ENCODE measurements around the gene NTSR1.

DNA sequence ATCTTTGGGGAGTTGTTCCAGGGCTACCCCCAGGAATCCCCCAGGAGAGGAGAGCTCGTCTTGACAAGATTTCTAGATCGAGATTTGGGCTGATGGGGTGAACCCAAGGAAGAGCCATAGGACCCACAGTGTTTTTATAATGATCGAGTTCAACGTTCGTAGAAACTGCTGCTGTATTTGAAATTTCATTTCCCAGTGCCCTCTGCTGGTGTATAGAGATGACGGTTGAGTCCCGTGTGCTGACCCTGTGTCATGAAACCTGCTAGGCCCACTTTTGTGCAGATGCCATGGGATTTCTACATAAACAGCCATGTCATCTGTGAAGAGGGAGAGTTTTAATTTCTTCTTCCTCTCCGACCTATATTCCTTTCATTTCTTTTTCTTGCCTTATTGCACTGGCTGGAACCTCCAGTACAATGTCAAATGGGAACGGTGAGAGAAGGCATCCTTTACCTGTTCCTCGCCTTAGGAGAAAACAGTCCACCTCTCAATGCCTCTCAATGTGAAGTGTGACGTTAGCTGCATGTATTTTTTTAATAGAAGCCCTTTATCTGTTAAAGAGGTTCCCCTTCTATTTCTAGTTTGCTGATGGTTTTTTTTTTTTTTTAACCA, 28.6 kb upstream of the NTSR1 start:
- TF ChIP-seq CTCF (IDR thresholded peaks at IDR 0.05), result no peak
- TF ChIP-seq POLR2A (IDR thresholded peaks at IDR 0.05), result no peak

All from right lobe of liver (tissue), 4 donors.